Urinary bladder (tissue), 4 donors: ENCODE results near the gene MGAT5B. TPM values are rescaled to one million over a fixed set of nuclear protein-coding genes. Genes with fewer than 3 reads are reported as not detected.

Experiments used
- DNase-seq: peaks from one replicate; pipeline ENCODE4 v3.0.0-alpha.2; 2015; ENCODE audit errors: extremely low spot score
- H3K27ac ChIP-seq: one replicate; pipeline ENCODE4 v1.5.1; 2013; ENCODE audit warnings: low read depth, mild to moderate bottlenecking, moderate library complexity
- H3K36me3 ChIP-seq: one replicate; pipeline ENCODE4 v1.6.1; 2013; ENCODE audit warnings: mild to moderate bottlenecking, moderate library complexity; ENCODE audit not compliant: insufficient read depth
- H3K4me1 ChIP-seq: one replicate; pipeline ENCODE4 v1.6.1; 2013; ENCODE audit warnings: mild to moderate bottlenecking, moderate library complexity; ENCODE audit not compliant: insufficient read depth
- H3K4me3 ChIP-seq: one replicate; pipeline ENCODE4 v1.5.1; 2013; ENCODE audit warnings: low read depth, low read length
- WGBS: extraction: QIAGEN DNeasy Blood & Tissue Kit; methylation state at CpG from one replicate; pipeline ENCODE4 v1.1.7; 2013; 5-methylcytosine and 5-hydroxymethylcytosine counted together
- polyA plus RNA-seq: library from polyadenylated mRNA; stranded (reverse); fragments of 200-250 nt; gene quantifications from one replicate; pipeline ENCODE4 v1.2.3, GENCODE V29; 2013
- total RNA-seq: library from RNA; depleted of rRNA; stranded (reverse); fragments of >200 nt; gene quantifications from one replicate; pipeline ENCODE4 v1.2.3, GENCODE V29; 2014
- donor health status: healthy with polysubstance abuse.
- donor health status: healthy.

MGAT5B gene
- total and polyA plus RNA-seq, 2 donors = 0.38 to 0.63 TPM

DNA sequence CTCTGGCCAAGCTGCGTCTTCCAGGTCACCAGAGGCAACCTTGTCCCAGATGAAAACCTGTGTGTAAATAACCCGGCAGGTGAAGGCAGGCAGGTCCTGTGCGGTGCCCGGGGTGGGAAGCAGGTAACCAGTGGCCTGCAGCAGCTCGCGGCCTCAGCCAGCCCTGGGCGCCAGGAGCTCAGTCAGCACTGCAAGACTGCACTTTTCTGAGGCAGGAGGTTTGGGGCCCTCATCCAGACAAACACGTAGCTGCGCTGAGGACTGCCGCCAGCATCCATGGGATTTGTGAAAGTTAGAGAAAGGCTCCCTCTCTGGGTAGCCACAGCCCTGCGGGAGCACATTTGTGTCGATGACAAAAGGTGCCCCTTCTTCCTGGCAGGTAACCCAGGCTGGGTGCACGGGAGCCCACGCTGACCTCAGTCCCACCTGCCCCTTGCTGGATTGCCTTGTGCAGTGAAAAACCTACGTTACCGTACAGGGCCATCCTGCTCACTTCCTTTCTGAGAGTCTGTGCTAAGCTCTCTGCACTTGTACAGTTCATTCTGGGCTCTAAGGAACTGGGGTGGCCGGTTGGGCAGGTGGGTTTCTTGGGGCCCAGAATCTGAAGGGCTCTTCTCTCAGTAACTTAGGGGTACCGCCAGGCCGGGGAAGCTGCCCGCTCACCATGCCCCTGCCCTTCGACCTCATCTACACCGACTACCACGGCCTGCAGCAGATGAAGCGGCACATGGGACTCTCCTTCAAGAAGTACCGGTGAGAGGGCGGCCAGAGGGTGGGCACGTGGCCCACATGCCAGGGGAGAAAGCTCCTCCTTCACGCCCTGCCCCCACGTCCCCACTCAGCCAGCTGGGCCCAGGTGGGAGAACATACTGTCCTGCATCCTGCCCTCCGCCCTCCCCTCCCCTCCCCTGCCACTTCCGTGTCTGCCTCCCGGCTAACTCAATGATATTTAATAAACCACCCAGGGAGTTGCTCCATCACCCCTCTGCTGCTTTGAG, 56.4 kb downstream of the MGAT5B start:
- 70% methylated on average over 31 of the region's 32 CpGs for WGBS
- Histone ChIP-seq H3K36me3 (no peaks in the 10 kb centered on the region), H3K27ac (no peak overlapping the region), H3K4me3 (no peak overlapping the region), H3K4me1 (no peaks in the 10 kb centered on the region)
- no peak for DNase-seq

- DNase-seq = peak; percentile 18
- Histone ChIP-seq H3K36me3 (no peaks in the 10 kb centered on the region), H3K4me3 (no peak overlapping the region), H3K27ac (no peak overlapping the region), H3K4me1 (no peaks in the 10 kb centered on the region)
- 11% methylated on average over 8 of the region's 8 CpGs for WGBS
Observed at GRCh38 chr17:76925441-76925891, 57.3 kb downstream of the MGAT5B start.

DNA sequence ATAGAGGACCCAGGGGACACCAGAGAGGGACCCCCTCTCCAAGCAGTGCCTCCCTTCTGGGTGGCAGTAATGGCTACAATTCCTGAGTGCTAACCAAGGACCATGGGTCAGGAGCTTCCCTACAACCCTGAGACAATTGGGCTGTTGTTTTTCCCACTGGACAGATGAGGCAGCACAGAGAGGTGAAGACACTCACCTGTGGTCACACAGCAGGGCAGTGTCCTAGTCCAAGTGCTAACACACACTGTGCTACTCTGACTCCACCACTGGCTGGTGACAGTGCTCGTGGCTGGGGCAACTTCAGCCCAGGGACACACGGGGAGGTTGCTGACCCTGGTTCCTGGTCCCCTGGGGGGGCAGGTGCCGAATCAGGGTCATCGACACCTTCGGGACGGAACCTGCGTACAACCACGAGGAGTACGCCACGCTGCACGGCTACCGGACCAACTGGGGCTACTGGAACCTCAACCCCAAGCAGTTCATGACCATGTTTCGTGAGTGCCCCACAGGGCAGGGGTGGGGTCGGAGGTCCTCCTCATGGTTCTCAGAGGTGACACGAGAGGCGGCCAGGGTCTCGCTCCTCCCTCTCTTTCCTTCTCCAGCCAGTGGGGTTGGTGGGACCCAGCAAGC, 58.1 kb downstream of the MGAT5B start:
- Histone ChIP-seq H3K4me1 (no peaks in the 10 kb centered on the region), H3K36me3 (no peaks in the 10 kb centered on the region), H3K27ac (no peak overlapping the region), H3K4me3 (no peak overlapping the region)
- 87% methylated on average over 17 of the region's 17 CpGs for WGBS
- DNase-seq = no peak

GRCh38 chr17:76927577-76927976, 59.4 kb downstream of the MGAT5B start:
- 71% methylated on average over 12 of the region's 12 CpGs for WGBS
- Histone ChIP-seq H3K36me3 (no peaks in the 10 kb centered on the region), H3K27ac (no peak overlapping the region), H3K4me3 (no peak overlapping the region), H3K4me1 (no peaks in the 10 kb centered on the region)
- DNase-seq = no peak

DNA sequence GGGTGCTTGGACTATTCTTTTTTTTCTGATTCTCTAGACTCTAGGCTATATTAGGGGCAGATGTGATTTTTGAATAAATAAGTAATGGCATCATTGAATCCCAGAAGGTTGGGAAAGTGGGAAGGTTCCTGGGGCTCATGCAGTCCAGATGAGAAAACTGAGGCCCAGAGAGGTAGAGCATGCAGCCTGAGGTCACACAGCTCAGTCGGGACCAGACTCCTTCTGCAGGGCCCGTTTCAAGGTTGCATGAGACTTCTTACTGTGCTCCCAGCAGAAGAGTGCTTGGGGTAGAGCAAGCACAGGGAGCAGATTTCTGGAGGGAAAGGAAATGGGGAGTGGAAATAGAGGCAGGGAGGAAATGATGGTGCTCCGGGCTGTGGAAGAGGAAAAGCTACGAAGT, 59.8 kb downstream of the MGAT5B start:
- whole genome bisulfite sequencing = 84% methylated on average over 4 of the region's 4 CpGs

DNA sequence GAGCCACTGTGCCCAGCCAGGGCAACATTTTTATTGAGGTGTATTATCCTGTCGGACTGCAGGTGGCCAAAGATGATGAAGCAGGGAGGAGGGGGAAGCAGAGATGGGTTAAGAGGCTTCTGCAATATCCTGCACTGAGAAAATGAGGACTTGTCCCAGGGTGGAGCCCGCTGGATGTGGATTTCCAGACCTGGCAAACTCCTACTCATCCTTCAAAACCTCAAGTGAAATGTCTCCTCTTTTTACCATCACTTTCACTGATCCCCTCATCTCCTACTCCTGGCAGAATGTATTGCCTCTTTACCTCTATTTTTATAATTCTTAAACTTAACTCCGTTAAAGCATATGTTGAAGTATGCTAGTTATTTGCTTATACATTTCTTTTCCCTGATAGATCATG, 60.9 kb downstream of the MGAT5B start:
- H3K4me1 ChIP-seq = no peaks in the 10 kb centered on the region
- 88% methylated on average over 3 of the region's 3 CpGs for WGBS
- no peak overlapping the region for H3K4me3 ChIP-seq
- no peaks in the 10 kb centered on the region for H3K36me3 ChIP-seq
- no peak for DNase-seq
- H3K27ac ChIP-seq = no peak overlapping the region

More for the DNA sequence above, 59.8 kb downstream of the MGAT5B start:
- no peaks in the 10 kb centered on the region for H3K4me1 ChIP-seq
- no peak for DNase-seq
- no peak overlapping the region for H3K4me3 ChIP-seq
- no peak overlapping the region for H3K27ac ChIP-seq
- H3K36me3 ChIP-seq = no peaks in the 10 kb centered on the region

- 64% methylated on average over 2 of the region's 2 CpGs for WGBS
- DNase-seq = no peak
- H3K27ac ChIP-seq = no peak overlapping the region
- H3K4me3 ChIP-seq = no peak overlapping the region
- no peaks in the 10 kb centered on the region for H3K36me3 ChIP-seq
- H3K4me1 ChIP-seq = no peaks in the 10 kb centered on the region
Observed at GRCh38 chr17:76929601-76930000, 61.4 kb downstream of the MGAT5B start.

- WGBS = 60% methylated on average over 6 of the region's 6 CpGs
- Histone ChIP-seq H3K4me3 (no peak overlapping the region), H3K36me3 (no peaks in the 10 kb centered on the region), H3K27ac (no peak overlapping the region), H3K4me1 (no peaks in the 10 kb centered on the region)
- no peak for DNase-seq
Observed at GRCh38 chr17:76930107-76930506, 61.9 kb downstream of the MGAT5B start.

DNA sequence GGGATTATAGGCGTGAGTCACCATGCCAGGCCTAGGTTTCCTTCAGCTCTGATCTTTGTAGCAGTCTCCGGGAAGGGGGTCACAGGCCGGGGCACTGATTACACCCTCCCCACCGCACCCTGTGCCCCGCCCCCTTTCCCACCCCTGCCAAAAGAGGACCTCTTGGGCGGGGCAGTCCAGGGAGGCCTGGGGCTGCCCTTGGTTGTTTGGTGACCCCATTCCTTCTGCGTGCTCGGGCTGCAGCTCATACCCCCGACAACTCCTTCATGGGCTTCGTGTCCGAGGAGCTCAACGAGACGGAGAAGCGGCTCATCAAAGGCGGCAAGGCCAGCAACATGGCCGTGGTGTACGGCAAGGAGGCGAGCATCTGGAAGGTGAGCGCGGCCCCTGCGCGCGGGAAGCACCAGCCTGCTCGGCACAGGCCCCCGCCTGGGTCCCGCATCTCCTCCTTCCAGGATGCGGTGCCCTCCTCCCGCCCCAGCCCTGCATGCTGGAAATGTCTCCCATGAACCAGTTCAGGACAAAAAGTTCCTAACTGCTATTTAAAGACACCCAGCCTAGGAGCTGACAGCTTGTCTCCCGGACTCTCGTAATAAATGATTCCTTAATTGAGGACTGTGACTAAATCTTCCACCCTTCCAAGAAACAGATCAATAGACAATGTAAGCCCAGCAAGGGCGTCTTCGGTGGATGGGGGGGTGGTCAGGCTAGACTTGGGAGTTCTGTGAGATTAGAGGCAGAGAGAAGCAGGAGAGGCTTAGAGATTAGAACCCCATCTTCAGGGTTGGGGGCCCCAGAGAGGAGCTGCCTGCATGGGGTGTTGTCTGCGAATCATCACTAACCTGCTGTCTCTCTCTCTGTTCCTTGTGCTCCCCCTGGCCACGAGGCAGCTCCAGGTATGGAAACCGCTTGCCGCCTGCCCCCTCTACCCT, 64.5 kb downstream of the MGAT5B start:
- 87% methylated on average over 36 of the region's 36 CpGs for WGBS
- DNase-seq = no peak
- H3K4me1 ChIP-seq = no peaks in the 10 kb centered on the region
- H3K27ac ChIP-seq = no peak overlapping the region
- H3K36me3 ChIP-seq = no peaks in the 10 kb centered on the region
- H3K4me3 ChIP-seq = no peak overlapping the region

DNA sequence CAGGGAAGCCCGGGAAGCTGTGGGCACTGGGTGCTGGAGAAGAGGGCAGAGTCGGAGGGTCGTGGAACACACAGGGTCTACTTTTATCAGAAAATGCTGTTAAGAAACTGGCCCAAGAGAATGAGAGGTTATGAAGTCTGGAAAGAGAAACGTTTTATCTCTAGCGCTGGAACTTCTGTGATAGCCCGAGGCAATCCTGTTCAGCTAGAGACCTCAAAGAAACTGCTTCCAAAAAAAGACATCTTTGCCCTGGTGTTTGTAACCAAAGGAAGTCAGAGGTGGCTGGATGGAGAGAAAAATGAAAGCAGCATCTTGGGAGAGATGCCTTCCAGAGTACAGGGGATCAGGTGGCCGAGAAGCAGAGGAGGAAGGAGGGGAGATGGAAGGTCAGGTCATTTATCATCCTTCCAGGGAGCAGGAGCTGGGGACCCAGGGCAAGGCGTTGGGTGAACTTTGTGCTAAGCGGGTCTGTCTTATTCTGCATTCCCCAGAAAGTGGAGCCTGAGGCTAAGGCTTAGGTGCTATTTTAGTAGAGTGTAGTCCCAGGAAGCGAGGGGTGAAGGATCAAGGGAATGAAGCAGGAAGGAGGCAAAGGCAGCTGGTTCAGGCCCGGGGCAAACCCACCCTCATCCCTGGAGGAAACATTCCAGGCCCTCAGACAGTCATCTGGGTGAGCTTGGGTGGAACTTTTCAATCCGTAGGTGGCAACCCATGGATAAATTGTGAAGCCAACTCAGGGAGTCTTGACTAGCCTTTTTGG, 66.5 kb downstream of the MGAT5B start:
- Histone ChIP-seq H3K27ac (no peak overlapping the region), H3K36me3 (no peaks in the 10 kb centered on the region), H3K4me3 (no peak overlapping the region), H3K4me1 (no peaks in the 10 kb centered on the region)
- DNase-seq = no peak
- WGBS = 60% methylated on average over 12 of the region's 12 CpGs

GRCh38 chr17:76935331-76935730, 67.1 kb downstream of the MGAT5B start:
- Histone ChIP-seq H3K4me3 (no peak overlapping the region), H3K36me3 (no peaks in the 10 kb centered on the region), H3K4me1 (no peaks in the 10 kb centered on the region), H3K27ac (no peak overlapping the region)
- no peak for DNase-seq
- 75% methylated on average over 3 of the region's 3 CpGs for WGBS

GRCh38 chr17:76937238-76937637, 69.0 kb downstream of the MGAT5B start:
- Histone ChIP-seq H3K4me3 (no peak overlapping the region), H3K36me3 (no peaks in the 10 kb centered on the region), H3K27ac (no peak overlapping the region), H3K4me1 (no peaks in the 10 kb centered on the region)
- DNase-seq = no peak
- 94% methylated on average over 2 of the region's 2 CpGs for WGBS

DNA sequence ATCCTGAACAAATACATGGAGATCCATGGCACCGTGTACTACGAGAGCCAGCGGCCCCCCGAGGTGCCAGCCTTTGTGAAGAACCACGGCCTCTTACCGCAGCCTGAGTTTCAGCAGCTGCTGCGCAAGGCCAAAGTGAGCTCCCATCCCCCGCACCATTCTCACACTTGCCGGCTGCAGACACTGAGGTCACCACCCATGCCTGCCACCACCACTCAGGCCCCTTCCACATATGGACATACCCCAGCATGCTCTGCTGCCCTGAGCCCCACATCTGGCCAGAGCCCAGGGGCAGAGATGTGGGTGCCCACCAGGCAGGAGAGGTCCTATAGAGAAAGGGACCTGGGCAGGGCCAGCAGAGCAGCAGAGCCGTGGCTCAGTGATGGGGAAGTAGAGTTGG, 69.8 kb downstream of the MGAT5B start:
- 84% methylated on average over 10 of the region's 10 CpGs for WGBS

More for the DNA sequence above, 69.8 kb downstream of the MGAT5B start:
- H3K36me3 ChIP-seq = no peaks in the 10 kb centered on the region
- H3K27ac ChIP-seq = no peak overlapping the region
- no peak for DNase-seq
- no peaks in the 10 kb centered on the region for H3K4me1 ChIP-seq
- H3K4me3 ChIP-seq = no peak overlapping the region
